GM18520 (cell line): ENCODE data around the gene CLDN6.
"Not testable (repeated sequence)": the region's sequence is repeated elsewhere in the genome, so short reads cannot be mapped to it uniquely, and the experiment has no call there.

Experiments used
- ATAC-seq: cut with Tn5 transposase; IDR thresholded peaks from one replicate; pipeline ENCODE4 v1.9.1; 2021; ENCODE audit not compliant: unreplicated experiment

The CLDN6 gene

DNA sequence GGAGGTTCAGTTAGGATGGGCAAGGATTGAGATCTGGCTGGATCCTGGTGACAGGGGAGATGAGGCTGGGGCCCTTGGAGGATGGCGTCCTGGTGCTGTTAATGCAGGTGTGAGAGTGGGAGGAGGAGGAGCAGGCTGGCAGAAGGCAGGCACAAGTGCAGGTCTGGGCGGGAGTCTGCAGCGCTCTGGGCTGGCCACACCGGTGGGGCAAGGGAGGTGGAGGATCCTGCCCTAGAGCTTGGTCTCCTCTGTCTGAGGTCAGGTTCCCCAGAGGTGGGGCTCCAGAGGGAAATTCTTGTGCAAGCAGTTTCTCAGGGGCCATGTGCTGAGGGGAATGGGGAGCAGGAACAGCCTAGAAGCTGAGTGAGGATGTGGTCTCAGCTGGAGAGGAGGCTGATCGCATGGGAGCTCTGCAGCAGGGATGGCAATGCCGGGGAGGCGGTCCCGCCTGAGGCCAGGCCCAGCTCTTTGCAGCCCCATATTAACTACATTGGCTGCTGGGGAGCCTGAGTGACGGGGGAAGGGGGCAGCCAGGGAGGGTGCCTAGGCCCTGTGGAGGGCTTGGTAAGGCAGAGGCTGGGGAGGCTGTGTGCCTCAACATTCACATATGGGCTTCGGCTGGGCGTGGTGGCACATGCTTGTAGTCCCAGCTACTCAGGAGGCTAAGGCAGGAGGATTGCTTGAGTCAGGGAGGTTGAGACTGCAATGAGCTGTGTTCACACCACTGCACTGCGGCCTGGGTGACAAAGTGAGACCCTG, 34.8 kb upstream of the CLDN6 start:
- ATAC-seq, result not testable (repeated sequence)

DNA sequence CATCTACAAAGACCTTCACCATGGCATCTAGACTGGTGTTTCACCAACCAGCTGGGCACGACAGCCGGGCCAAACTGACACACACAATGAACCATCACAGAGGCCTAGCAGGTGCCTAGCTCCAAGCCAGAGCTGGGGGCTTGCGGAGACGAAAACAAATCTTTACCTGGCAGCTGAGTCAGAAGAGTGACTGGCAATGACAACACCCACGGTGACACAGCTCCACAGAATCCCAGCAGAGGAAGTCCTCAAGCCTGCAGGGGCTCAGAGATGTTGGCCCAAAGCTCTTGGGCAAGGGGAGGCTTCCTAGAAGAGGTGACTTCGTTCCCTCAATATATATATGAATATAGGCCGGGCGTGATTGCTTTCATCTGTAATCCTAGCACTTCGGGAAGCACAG, 33.5 kb upstream of the CLDN6 start:
- no peak for ATAC-seq

DNA sequence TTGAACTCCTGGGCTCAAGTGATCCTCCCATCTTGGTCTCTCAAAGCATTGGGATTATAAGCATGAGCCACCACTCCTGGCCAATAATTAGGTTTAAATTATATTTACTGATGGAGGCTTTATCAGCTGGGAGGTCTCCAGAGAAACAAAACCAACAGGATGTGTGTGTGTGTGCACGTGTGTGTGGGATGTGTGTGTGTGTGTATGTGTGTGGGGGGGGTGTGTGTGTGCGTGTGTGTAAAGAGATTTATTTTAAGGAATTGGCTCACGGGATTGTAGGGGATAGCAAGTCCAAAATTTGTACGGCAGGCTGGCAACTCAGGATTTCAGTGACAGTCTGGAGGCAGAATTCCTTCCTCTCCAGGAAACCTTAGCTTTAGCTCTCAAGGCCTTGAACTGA, 33.0 kb upstream of the CLDN6 start:
- ATAC-seq, result no peak

DNA sequence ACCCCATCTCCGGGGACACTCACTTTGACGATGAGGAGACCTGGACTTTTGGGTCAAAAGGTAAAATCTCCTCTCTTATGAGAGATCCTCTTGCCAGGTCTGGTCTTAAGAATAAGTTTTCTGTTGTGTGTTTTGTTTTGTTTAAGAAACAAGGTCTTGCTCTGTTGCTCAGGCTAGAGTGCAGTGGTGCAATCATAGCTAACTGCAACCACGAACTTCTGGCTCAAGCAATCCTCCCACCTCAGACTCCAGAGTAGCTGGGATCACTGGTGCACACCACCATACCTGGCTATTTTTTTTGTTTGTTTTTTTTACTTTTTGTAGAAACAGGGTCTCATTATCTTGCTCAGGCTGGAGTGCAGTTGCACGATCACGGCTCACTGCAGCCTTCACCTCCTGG, 32.5 kb upstream of the CLDN6 start:
- ATAC-seq, result no peak

DNA sequence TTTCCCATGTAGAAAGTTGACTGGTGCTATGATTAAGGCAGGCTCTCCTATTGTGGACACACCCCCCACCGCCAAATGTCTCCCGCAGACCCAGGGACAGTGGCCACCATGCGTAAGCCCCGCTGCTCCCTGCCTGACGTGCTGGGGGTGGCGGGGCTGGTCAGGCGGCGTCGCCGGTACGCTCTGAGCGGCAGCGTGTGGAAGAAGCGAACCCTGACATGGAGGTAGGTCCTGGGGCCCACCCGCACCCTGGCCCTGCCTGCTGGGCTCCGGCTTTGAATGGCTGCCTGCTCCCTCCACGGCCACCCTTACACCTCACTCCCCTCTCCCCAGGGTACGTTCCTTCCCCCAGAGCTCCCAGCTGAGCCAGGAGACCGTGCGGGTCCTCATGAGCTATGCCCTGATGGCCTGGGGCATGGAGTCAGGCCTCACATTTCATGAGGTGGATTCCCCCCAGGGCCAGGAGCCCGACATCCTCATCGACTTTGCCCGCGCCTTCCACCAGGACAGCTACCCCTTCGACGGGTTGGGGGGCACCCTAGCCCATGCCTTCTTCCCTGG, 32.0 kb upstream of the CLDN6 start:
- no peak for ATAC-seq

DNA sequence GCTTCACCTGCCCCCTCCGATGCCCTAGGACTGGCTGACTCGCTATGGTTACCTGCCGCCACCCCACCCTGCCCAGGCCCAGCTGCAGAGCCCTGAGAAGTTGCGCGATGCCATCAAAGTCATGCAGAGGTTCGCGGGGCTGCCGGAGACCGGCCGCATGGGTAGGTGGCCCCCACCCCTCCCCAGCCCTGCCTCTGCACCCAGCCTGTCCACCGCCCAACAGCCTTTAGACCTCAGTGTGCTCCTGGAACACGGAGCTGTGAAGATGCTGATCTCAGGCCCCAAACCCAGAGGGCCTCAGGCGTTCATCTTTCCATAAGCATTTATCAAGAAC, 29.4 kb upstream of the CLDN6 start:
- no peak for ATAC-seq

DNA sequence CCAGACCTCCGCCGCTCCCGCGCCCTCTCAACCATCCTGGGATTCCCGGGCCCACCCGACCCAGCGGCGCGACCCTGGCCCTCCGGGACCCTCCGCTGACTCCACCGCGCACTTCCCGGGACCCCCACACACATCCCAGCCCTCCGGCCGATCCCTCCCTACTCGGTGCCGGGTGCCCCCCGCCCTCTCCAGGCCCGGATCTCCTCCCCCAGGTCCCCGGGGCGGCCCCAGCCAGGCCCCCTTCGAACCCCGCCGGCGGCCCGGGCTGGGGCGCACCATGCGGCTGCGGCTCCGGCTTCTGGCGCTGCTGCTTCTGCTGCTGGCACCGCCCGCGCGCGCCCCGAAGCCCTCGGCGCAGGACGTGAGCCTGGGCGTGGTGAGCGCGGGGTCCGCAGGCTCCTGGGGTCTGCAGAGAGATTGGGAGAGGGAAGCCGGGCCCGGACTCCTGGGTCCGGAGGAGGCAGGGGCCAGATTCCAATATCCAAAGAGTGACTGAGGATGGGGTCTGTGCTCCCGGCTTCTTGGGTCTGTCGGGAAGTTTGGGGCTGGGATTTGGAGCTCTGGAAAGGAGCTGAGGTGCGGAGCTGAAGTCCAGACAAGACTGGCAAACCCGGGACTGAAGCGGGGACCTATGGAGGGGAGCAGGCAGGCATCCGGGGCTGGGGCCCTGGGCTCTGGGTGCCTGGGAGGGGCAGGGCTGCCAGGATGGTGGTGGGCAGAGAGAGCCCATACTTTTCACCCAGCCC, 28.8 kb upstream of the CLDN6 start:
- no peak for ATAC-seq

DNA sequence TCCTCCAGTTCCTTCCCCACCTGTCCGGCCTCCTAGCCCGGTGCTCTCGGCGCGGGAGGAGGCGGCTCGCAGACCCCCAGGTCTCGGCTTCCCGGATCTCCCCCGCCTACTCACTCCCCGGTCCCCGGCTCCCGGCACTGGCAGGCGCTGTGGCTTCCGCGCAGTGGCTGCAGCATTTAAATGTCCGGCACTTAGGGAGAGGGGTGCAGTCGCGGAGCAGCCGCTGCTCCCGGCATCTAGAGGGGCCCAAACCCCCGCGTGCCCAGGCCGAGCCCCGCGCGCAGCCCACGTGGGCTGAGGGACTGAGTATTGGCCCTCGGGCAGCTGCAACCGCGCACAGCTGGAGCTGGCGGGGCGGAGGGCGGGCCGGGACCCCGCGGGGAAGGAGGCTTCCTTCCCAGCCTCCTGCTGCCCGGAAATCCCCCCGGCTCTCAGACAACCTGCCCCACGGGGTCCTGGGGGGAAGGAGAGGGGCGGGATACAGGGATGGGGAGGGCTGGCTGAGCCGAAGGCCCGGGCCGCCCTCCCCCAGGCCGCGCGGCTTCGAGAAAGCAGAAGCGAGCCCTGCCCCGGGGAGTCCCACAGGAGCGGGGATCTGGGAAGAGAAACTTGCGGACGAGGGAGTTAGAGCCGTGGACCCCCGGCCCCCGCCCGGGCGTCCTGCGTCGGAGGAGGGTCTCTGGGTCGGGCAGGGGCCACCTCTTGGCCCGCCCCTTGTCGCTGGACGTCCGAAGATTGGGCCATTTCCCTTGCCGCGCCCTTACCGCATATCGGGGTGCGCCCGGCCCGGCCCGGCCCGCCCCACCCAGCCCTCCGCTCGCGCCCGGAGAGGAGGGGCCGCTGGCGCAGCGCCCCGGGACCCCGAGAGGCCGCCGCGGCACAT, 28.0 kb upstream of the CLDN6 start, which contains the start of gene MMP25:
Gene MMP25, plus strand, starts transcription at position 804 of the 883 bp plus-strand sequence. CDS start 357 bp downstream, outside the sequence.
- ATAC-seq, result no peak

DNA sequence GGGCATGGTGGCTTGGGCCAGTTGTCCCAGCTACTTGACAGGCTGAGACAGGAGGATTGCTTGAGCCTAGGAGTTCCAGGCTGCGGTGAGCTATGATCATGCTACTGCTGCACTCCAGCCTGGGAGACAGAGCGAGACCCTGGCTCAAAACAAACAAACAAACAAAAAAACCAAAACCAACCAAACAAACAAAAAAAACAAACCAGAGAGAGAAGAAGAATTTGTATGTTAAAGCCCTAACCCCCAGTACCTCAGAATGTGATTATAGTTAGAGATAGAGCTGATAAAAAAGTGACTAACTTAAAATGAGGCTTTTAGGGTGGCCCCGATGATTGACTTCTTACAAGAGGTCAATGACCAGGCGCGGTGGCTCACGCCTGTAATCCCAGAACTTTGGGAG, 26.7 kb upstream of the CLDN6 start:
- no peak for ATAC-seq

DNA sequence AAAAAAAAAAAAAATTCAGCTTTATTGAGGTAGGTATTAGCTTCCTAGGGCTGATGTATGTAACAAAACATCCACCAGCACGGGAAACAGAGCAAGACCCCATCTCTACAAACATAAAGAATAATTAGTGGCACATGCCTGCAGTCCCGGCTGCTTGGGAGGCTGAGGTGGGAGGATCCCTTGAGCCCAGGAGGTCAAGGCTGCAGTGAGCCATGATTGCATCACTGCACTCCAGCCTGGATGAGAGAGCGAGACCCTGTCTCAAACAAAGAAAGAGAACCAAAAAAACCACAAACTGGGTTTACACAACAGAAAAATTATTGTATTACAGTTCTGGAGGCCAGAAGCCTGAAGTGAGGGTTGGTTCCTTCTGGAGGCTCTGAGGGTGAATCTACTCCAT, 24.4 kb upstream of the CLDN6 start:
- no peak for ATAC-seq

DNA sequence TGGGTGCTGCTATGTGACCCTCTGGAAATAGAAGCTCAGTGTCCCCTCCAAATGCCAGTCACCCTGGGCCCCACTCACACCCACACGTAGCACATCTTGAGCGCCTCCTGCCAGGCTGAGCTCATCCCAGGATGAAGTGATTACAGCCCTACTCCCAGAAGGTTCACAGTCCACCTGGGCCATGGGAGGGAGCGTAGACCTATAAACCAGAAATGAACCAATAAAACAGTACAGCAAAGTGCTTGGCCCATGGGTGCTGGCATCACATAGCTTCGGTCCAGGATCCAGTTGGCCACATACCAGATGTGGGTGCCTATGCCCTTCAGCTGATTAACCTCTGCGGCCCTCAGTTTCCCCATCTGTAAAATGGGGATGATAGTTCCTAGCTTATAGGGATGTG, 20.9 kb upstream of the CLDN6 start:
- no peak for ATAC-seq

DNA sequence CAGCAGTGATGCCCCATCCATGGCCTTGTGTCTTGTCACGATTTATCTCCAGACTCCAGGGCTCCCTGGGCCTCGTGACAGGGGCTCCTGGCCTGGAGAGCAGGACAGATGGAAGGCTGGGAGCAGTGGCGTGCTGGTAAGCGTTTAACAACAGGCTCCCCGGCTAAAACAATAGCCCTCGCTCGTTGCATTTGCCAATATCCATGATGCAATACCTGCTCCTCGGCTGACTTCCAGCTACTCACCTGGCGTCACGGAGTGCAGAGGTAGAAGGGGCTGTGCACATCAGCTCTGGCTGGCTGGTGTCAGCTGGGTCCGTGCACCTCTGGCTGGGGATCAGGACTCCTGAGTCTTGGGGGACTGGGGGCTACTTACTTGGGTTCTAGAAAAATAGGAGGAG, 20.3 kb upstream of the CLDN6 start:
- no peak for ATAC-seq

DNA sequence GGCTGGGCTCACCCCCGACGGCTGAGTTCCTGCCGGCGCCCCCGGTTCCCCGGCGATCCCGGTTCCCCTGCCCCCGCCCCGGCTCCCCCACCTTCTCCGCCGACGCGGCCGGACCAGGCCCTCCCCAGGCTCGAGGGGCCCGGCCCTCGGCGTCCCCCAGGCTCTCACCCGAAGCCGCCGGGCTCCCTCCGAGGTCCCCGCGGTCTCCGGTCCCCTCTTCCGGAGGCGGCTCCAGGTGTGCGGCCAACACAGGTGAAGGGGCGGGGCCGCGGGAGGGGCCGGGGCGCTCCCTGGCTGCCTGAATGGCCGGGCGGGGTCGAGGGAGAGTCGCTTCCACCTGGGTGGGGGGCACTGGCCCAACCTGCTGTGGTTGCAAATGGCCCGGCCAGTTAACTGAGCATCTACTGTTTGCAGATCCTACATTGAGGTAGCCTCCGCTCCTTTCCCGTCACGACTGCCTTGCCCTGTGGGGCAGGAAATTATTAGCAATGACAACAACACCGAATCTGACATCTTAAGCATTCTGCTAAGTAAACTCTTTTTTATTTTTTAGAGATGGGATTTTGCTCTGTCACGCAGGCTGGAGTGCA, 18.8 kb upstream of the CLDN6 start, which contains the start of gene BICDL2:
Gene BICDL2, minus strand, starts transcription at position 219 of the 590 bp plus-strand sequence. CDS start 1,448 bp downstream, outside the sequence.
- ATAC-seq, result no peak

DNA sequence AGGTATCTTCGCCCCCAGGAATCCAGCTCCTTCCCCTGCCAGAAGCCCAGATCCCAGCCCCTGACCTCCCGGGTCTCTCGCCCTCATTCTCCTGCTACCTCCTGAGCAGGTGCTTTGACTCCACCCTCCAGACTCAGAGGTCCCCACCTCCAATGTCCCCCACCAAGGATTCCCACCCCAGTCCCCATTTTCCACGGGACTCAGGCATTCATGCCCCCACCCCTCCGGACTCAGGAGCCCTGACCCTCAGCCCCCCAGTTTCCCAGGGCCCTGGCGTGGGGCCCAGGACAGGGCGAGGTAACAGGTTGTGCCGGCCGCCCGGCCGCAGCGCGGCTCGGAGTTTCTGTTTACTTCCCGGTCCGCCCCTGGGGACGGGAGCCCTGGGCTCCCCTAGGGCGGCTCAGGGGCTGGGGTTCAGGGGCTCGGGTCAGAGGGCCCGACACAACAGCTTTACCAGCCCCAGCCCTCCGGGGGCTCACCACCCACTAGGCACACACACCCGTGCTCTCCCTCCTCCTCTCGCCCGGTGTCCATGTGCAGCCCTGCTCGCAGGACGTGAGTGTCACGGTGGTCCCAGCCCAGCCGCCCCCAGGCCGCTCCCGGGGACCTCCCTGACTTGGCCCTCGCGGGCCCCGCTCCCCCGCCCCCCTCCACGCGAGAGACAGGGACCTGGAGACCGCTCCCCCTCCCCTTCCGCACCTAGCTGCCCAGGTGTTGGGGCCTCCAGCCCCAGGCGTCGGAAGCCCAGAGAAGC, 18.2 kb upstream of the CLDN6 start:
- ATAC-seq, result no peak

DNA sequence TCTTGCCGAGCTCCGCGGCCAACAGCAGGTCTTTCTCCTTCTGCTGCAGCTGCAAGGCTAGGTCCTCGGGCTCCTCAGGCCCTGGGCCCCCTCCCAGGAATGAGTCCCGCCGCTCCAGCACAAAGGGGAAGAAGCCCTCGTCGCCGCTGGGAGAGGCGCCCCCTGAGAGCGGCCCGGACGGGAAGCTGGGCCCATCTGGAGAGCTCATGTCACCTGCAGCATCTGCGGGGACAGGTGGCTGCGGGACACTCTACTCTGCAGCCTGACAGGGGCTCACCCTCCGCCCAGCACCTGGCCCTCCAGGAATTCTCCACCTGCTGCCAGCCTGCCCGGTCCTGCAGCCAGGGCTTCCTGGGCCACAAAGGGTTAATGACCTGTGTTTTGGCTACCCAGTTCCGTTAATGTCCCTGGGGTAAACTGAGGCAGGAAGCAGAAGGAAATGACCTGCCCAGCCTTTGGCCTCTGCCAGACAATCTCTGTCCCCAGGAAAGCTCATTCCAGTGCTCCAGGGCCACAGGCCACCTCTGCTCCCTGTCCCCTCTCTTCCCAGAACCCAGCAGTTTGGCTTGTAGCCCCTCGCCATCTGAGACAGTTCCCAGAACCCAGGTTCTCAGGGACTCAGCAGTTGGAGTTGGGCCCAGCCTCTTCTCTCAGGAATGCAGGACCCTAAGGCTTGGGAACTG, 17.4 kb upstream of the CLDN6 start:
- ATAC-seq, result no peak

DNA sequence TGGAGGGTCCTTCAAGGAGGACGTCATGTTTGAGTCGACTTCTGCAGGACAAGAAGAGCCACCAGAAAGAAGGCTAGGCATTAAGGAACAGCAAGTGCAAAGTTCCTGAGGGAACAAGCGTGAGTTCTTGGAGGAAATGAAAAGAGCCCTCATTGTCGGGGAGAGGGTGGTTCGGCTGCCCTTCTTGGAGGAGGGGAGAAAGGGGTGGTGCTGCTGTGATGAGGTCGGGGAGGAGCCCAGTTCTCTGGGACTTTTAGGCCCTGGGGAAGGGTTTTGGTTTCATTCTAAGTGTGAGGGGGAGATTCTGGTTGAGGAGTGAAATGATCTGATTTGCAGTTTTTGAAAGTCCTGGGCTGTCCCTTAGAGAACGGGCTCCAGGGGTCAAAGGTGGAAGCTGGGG, 14.6 kb upstream of the CLDN6 start:
- ATAC-seq, result no peak

DNA sequence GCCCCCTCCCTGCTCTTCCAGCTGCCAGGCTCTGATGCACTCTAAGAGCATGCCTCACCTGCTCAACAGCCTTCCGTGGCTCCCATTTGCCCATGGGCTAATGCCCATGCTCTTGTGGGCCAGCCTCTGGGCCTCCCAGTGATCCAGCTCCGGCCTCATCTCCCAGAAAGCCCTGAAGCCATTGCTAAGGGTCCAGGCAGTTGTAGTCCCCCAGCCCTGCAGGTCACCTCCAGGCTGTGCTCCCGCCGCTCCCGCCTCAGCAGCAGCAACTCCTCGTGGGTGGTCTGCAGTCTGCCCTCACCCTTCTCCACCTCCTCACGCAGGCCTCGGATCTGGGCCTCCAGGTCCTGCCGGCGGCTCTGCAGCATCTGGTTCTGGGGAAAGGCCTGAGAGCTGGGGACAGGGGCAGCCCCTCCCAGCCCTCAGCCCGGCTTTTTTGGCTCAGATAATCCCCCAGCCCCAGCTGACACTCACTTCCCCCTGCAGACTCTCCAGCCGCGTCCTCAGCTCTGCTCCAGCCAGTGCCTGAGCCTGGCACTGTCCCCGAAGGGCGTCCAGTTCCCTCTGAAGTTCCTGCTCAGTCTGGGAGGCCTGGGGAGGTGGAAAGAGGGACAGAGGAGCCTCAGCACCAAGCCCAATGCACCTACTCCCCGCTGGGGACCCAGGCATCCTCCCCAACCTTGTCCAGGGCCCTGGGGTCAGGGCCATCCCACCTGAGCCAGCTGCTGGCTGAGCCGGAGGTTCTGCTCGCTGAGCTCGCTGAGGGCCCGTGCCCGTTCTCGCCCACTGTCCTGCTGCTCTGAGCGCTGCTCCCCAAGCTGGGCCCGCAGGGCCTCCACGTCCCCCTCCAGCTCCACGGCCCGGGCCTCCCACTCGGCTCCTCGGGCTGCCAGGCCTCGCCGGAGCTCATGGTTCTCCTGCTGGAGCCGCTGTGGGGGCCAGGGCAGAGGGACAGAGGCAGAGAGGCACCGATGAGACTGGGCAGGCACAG, 12.5 kb upstream of the CLDN6 start:
- no peak for ATAC-seq

DNA sequence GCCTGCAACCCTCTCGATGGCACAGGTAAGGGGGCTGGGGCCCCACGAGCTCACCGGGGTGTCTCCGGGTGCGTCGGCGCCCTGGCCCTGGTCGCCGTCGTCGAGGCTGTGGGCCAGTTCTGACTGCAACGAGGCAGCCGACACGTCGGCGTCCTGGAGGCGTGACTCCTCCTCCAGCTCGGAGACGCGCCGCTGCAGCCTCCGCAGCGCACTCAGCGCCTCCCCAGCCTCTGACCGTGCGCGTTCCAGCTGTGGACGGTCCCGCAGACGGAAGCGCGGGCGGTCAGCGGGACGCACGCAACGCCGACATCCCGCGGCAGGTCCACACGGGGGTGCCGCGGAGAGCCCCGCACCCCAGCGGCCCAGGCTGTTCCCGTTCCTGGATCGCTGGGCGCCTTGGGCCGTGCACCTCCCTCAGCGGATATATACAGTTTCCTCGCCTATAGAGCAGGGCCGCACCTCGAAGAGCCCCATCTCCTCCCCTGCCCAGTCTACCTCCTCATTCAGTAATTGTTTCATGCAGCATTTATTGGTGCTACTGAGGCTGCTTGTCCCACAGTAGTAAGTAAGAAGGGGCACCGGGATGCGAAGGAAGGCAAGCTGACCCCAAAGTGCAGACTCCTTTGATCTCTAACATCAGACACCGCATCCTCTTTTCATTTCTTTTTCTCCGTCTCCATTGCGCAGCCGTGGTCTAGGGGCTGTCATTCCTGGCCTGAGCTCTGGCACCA, 11.7 kb upstream of the CLDN6 start:
- ATAC-seq, result no peak
